GM12801 (cell line): ENCODE measurements around the gene SLIT1.

Experiments used
- CTCF ChIP-seq: IDR thresholded peaks from one replicate; pipeline ENCODE4 v1.5.1; 2011; ENCODE audit warnings: control low read depth; ENCODE audit not compliant: insufficient read length; ENCODE audit errors: extremely low read depth

Gene SLIT1

GRCh38 chr10:97078938-97079445 lies 106.8 kb downstream of the SLIT1 start:
- TF ChIP-seq CTCF, result no peak

DNA sequence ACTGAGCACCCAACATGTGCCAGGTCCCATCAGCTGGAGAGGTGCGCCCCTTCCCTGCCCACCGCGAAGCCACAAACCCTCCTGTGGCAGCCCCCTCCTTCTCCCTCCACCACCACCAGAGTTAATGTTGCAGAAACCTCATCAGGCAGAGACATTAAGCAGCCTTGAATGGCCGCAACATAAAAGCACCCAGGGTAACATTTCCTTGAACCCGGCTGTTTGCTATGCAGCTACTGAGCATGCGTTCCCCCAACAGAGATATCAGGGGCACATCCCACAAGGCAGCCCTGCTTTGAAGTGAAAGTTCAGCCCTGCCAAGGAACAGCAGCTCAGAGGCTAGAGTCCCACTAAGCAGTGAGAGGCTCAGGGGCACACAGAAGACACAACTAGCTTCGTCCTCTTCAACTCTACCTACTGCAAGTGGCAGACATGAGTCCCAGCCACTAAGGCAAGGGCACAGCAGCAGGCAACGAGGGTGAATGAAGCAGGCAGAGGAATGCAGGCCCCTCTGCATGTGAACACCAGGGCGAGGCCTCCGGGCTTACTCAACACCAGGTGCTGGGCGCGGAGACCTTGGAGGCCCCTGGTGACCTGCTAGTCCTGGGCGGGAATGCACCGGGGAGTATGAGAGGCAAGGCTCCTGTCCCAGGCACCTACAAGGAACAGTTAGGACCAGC lies 107.4 kb downstream of the SLIT1 start:
- no peak for TF ChIP-seq CTCF

DNA sequence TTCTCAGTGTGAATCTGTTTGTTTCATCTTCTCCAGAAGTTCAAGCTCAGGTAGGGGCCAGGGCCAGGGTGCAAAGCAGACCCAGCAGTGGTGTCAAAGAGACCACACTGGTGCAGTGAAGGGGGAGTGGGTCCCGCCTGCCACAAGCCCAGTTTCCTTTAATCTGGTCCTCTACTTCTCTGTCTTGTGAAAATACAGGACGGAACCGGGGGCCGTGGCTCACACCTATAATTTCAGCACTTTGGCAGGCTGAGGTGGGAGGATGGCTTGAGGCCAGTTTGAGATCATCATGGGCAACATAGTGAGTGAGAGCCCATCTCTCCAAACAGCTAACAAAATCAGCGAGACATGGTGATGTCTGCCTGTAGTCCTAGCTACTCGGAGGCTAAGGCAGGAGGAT lies 109.0 kb downstream of the SLIT1 start:
- no peak for TF ChIP-seq CTCF

DNA sequence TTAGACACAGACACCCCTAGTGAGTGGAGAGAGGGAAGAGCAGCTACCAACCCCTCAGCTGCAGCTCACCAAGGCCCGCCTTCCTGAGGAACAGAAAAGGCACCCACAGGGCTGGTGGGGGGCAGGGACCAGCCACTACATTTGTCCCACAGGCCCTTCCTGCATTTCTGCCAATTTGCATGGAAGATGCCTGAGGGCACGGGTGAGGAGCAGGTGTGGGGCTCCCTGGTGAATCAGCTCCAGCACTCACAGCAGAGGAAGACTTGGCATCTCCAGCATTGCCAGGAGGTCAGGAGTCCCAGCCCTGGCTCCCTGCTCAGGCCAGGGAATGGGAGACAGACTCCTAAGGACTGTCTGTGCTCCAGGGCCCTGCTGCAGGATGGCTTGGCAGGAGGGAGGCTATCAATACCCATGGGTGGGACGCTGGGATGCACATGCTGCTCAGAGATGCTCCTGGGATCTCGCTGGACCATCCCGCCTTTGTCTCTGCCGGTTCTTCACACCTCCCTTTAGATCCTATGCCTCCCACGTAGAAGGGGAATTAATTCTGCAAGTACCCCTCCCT lies 109.7 kb downstream of the SLIT1 start:
- TF ChIP-seq CTCF, result no peak

- no peak for TF ChIP-seq CTCF
These were observed 110.3 kb downstream of the SLIT1 start for GRCh38 chr10:97075421-97075820.

DNA sequence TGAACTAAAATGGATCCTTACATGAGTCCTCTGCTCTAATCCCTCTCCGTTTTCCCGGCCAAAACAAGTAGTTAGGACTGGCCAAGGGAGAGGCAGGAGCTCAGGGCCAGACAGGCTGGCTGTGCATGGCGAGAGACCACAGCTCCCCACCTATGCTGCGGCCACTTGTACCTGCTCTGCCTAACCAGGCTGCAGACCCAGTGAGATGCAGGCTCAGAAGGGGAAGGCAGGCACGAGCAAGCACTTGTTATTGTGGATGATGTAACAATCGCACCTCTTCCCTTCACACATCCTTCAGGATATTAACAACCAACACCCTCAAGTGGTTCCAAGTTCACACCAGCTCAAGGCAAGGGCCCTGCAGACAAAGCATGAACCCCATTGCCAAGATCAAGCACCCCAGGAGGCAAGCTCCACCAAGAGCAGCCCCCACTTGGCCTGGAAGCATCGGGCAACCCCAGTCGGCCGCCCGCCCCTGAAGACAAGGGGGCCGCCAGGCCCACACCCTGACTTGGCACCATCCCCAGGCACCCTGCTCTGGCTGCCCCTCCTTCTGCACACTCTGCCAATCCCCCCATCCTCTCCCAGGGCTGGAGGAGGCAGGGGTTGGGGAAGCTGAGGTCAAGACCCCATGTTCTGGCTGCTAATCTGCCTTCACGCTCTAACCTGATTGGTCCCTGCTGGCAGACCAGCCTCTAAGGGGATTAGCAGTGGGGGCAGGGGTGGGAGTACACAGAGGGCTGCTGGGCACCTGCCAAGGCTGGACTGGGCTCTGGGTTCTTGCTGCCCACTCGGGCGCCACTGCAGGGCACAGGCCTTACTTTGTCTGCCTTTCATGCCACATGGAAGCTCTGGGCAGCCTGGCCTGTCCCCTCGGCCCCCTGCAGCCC lies 111.3 kb downstream of the SLIT1 start:
- TF ChIP-seq CTCF, result no peak

DNA sequence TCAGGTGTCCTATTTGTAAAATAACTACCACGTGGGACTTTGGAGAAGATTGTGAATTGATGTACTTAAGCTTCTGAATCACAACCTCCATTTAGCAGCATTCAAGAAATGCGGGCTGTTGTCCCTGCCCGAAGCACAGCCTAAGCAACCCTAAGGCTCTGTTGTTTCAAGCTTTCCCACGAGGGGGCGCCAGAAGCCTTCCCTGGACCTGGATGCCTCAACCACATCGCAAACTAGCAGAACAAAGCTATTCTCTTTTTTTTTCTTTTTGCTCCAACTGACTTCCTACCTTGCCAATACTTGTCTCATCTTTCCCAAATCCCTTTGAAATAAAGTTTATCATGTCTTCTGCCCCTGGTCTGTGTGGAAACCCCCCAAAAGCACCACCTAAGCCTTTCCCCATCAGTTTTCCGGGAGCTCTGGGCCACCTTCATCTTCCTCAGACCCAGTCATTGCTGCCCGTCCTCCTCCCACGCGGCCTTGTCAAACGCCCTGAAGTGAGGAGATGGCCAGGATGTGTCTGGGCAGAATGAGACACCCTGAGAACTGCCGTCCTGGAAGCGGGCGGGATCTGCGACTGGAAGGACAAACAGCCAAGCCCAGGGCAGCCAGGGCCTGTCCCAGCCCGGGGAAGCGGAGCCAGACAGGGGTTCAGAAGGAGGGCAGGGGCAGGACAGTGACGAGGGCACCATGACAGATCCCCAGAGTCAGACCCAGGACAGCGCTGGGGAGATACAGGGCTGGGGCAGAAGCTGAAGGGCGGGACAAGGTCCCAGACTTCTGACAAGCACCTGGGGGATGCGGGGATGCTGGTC lies 112.7 kb downstream of the SLIT1 start:
- peak; percentile 81 for TF ChIP-seq CTCF
